Suprapubic skin (tissue), 4 donors: ENCODE results near the gene KLF16. TPM values are rescaled to one million over a fixed set of nuclear protein-coding genes. Genes with fewer than 3 reads are reported as not detected.
"Not testable (repeated sequence)": the region's sequence is repeated elsewhere in the genome, so short reads cannot be mapped to it uniquely, and the experiment has no call there.

ENCODE experiments used
- DNase-seq, 2 donors: peaks; one replicate each; pipeline ENCODE4 v3.0.0-alpha.2; 2019; ENCODE audit warnings: low spot score in 2 of 2
- H3K27ac ChIP-seq: fragments of 200-600 bp; sonication (generic); one replicate; pipeline ENCODE4 v1.5.1; 2019
- H3K27me3 ChIP-seq: fragments of 200-600 bp; sonication (generic); one replicate; pipeline ENCODE4 v1.5.1; 2019
- H3K36me3 ChIP-seq: fragments of 200-600 bp; sonication (generic); one replicate; pipeline ENCODE4 v1.5.1; 2019
- H3K4me1 ChIP-seq: fragments of 200-600 bp; sonication (generic); one replicate; pipeline ENCODE4 v1.5.1; 2019
- H3K4me3 ChIP-seq: fragments of 200-600 bp; sonication (generic); one replicate; pipeline ENCODE4 v1.5.1; 2019; ENCODE audit warnings: mild to moderate bottlenecking
- H3K9me3 ChIP-seq: fragments of 200-600 bp; sonication (generic); one replicate; pipeline ENCODE4 v1.5.1; 2019
- EP300 ChIP-seq: sonication (generic); formaldehyde crosslinking; IDR thresholded peaks from one replicate; pipeline ENCODE4 v1.6.1; 2017; ENCODE audit warnings: antibody characterized with exemption
- POLR2A ChIP-seq, 2 donors: fragments of 450-650 bp; IDR thresholded peaks; one replicate each; pipeline ENCODE4 v1.6.1; 2017; ENCODE audit warnings: antibody characterized with exemption in 2 of 2, mild to moderate bottlenecking in 2 of 2, moderate library complexity in 2 of 2
- POLR2AphosphoS5 ChIP-seq, 3 donors: sonication (generic); formaldehyde crosslinking; IDR thresholded peaks; one replicate each; pipeline ENCODE4 v1.6.1; 2017; ENCODE audit warnings: antibody characterized with exemption in 3 of 3
- WGBS: methylation state at CpG from one replicate; pipeline ENCODE4 v1.1.5; 2018; 5-methylcytosine and 5-hydroxymethylcytosine counted together
- total RNA-seq, 4 donors: library from RNA; depleted of rRNA; stranded (reverse); fragments of >200 nt; gene quantifications; one replicate each; pipeline ENCODE4 v1.1.0, GENCODE V29; 2016
- TF ChIP-seq, protein P1 (sequence below), 2 donors: fragments of 200-600 bp in 1 of 2; fragments of 450-650 bp in 1 of 2; sonication (generic) in 1 of 2; IDR thresholded peaks; one replicate each; pipeline ENCODE4 v1.5.1; 2016 to 2019; ENCODE audit warnings: antibody characterized with exemption in 2 of 2, mild to moderate bottlenecking in 1 of 2, moderate library complexity in 1 of 2

The KLF16 gene
- total RNA-seq, 4 donors from 2014 or later, result 12.1 to 30.8 (median 20.9) TPM

DNA sequence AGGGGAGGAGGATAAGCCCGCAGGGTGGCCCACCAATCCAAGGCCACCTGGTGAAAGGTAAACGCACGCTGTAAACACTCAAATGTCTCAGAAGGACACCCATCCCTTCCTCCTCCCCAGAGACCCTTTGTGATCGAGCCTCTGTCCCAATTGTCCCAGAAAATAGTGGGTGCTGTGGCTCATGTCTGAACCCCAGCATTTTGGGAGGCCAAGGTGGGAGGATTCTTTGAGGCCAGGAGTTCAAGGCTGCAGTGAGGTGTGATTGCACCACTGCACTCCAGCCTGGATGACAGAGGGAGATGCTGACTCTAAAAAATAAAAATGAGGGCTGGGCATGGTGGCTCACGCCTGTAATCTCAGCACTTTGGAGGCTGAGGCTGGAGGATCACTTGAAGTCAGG is 25.0 kb upstream of the KLF16 start:
- H3K4me1 ChIP-seq, result peaks cover 14% of the 10 kb centered on the region
- TF ChIP-seq EP300 (no peak), POLR2AphosphoS5 (IDR thresholded peaks at IDR 0.05) (no peak), POLR2A (IDR thresholded peaks at IDR 0.05) (no peak)
- TF ChIP-seq, protein P1, sequence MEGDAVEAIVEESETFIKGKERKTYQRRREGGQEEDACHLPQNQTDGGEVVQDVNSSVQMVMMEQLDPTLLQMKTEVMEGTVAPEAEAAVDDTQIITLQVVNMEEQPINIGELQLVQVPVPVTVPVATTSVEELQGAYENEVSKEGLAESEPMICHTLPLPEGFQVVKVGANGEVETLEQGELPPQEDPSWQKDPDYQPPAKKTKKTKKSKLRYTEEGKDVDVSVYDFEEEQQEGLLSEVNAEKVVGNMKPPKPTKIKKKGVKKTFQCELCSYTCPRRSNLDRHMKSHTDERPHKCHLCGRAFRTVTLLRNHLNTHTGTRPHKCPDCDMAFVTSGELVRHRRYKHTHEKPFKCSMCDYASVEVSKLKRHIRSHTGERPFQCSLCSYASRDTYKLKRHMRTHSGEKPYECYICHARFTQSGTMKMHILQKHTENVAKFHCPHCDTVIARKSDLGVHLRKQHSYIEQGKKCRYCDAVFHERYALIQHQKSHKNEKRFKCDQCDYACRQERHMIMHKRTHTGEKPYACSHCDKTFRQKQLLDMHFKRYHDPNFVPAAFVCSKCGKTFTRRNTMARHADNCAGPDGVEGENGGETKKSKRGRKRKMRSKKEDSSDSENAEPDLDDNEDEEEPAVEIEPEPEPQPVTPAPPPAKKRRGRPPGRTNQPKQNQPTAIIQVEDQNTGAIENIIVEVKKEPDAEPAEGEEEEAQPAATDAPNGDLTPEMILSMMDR (IDR thresholded peaks at IDR 0.05), result no peak
- H3K36me3 ChIP-seq, result no peaks in the 10 kb centered on the region
- no peak for DNase-seq
- H3K4me3 ChIP-seq, result no peak overlapping the region
- no peak overlapping the region for H3K27ac ChIP-seq
- WGBS, result 95% methylated on average over 5 of the region's 5 CpGs
- H3K9me3 ChIP-seq, result no peaks in the 10 kb centered on the region
- no peaks in the 10 kb centered on the region for H3K27me3 ChIP-seq

DNA sequence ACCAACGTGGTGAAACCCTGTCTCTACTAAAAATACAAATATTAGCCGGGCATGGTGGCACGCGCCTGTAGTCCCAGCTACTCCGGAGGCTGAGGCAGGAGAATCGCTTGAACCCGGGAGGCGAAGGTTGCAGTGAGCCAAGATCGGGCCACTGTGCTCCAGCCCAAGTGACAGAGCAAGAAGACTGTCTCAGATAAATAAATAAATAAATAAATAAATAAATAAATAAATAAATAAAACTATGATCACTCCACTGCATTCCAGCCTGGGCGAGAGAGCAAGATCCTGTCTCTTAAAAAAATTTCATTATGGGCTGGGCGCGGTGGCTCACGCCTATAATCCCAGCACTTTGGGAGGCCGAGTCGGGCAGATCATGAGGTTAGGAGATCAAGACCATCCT is 23.0 kb upstream of the KLF16 start:
- H3K4me3 ChIP-seq, H3K36me3 ChIP-seq, H3K9me3 ChIP-seq, H3K27ac ChIP-seq, H3K27me3 ChIP-seq, DNase-seq: not testable (repeated sequence)
- 92% methylated on average over 15 of the region's 15 CpGs for WGBS
- peaks cover 34% of the 10 kb centered on the region for H3K4me1 ChIP-seq

DNA sequence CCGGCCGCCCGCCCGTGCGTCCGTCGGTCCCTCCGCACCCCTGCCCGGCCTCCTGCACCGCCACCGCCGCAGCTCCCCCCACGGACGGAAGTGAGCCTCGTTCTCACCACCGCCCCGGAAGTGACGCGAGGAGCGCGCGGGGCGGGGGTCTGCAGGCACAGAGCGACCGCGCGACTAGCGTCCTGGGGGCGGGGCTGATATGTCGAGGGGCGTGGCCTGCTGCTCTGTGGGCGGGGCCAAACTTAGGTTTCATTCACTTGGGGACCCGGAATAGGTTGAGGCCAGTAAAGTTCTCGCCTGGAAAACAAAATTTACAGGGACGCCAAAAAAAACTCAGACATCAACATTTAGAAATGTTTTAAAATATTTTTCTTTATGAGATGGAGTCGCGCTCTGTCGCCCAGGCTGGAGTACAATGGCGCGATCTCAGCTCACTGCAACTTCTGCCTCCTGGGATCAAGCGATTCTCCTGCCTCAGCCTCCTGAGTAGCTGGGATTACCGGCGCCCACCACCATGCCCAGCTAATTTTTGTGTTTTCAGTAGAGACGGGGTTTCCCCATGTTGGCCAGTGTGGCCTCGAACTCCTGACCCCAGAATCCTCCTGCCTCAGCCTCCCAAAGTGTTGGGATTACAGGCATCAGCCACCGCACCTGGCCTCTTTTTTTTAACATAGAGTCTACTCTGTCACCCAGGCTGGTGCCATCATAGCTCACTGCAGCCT is 22.2 kb upstream of the KLF16 start, which contains the start of gene ABHD17A:
Gene ABHD17A, minus strand, starts transcription at position 99 of the 722 bp plus-strand sequence. CDS start 3,930 bp downstream, outside the sequence.
- not testable (repeated sequence) for H3K36me3 ChIP-seq, H3K27me3 ChIP-seq, H3K9me3 ChIP-seq
- WGBS, result 27% methylated on average over 35 of the region's 46 CpGs
- Histone ChIP-seq H3K4me3 (peak within 1 kb of the TSS; percentile 98), H3K27ac (peak within 1 kb of the TSS; percentile 89), H3K4me1 (peaks cover 42% of the 10 kb centered on the region)
- peak; percentile 96 to 97 for DNase-seq
- TF ChIP-seq POLR2AphosphoS5 (IDR thresholded peaks at IDR 0.05) (peak in 1 of 3 donors; percentile 37), POLR2A (IDR thresholded peaks at IDR 0.05) (peak in 1 of 2 donors; percentile 56)

DNA sequence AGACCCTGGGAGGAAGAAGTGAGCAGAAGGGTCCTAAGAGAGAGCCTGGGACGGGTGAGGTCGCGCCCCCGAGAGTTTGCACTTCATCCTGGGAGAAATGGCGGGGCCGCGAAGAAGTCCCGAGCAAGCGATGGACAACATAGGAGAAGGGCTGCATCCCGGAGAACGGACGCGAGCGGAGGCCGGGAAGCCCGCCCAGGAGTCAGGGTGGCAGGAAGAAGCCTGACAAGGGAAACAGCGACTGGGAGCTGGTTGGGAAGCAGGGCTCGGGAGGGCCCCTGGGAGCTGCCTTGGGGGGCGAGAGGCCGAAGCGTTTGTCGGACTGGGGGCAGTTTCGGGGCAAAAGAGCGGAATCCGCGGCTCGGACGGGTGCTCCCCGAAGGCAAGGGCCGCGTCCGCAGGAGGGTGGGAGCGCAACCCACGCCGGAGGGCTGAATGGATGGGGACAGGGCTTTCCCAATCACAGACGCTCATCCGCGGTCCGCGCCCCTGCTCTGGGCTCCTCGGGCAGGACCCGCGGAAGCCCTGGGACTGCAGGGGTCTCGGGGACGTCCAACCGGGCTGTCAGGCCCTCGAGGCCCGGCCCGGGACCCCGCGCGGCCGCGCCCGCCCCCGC is 21.4 kb upstream of the KLF16 start:
- Histone ChIP-seq H3K36me3 (peaks cover 8% of the 10 kb centered on the region), H3K27ac (peak overlapping the region; percentile 89), H3K4me3 (peak overlapping the region; percentile 98), H3K27me3 (no peaks in the 10 kb centered on the region), H3K9me3 (no peaks in the 10 kb centered on the region), H3K4me1 (peaks cover 49% of the 10 kb centered on the region)
- 0% methylated on average over 28 of the region's 56 CpGs for WGBS
- peak in 1 of 2 donors; percentile 76 for DNase-seq
- TF ChIP-seq POLR2AphosphoS5 (IDR thresholded peaks at IDR 0.05) (no peak), POLR2A (IDR thresholded peaks at IDR 0.05) (no peak), EP300 (no peak)

DNA sequence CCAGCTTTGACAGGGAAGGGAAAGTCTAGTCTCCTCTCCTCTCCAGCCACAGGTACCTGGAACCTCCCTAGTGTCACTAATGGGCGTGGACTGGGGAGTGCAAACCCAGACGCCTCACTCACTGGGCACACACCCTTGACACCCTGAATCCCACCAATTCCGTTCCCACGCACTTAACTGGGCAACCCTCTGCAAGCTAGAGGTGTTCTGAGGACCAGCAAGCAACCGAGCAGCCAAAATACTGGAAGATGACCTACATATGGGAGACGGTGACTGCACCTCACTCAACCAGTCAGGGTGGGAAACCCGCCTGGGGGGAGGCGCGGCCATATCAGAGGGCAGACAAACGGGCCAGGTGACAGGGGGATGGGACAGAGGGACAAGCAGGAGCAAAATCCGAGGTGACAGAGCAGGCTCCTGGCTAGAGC is 20.9 kb upstream of the KLF16 start:
- Histone ChIP-seq H3K9me3 (no peaks in the 10 kb centered on the region), H3K4me3 (peak overlapping the region; percentile 98), H3K36me3 (peaks cover 8% of the 10 kb centered on the region), H3K27ac (peak overlapping the region; percentile 89), H3K27me3 (no peaks in the 10 kb centered on the region), H3K4me1 (peaks cover 50% of the 10 kb centered on the region)
- peak in 1 of 2 donors; percentile 74 for DNase-seq
- 0% methylated on average over 11 of the region's 11 CpGs for WGBS
- no peak for TF ChIP-seq EP300
- no peak for TF ChIP-seq POLR2A (IDR thresholded peaks at IDR 0.05)
- TF ChIP-seq, protein P1 (IDR thresholded peaks at IDR 0.05), result no peak
- no peak for TF ChIP-seq POLR2AphosphoS5 (IDR thresholded peaks at IDR 0.05)

DNA sequence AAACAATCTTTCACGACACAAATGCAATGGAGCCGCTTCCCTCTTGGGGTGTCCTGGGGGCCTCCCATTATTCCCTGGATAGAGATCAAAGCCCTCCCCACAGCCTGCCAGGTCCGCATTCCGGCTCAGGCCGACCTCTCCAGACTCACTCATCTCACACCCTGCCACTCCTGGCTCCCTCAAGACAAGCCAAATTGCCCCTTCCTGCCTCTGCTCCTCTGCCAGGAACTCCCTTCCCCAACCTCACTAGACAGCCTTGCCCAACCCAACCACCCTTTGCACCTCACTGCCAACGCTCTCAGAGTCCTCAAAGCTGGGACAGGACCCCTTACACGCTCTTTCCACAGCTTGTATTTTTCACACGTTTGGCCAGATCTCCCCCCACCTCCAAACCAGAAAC is 20.4 kb upstream of the KLF16 start:
- H3K4me1 ChIP-seq, result peaks cover 50% of the 10 kb centered on the region
- peak overlapping the region; percentile 46 for H3K27ac ChIP-seq
- peak overlapping the region; percentile 98 for H3K4me3 ChIP-seq
- 13% methylated on average over 8 of the region's 8 CpGs for WGBS
- no peaks in the 10 kb centered on the region for H3K27me3 ChIP-seq
- DNase-seq, result no peak
- TF ChIP-seq EP300 (no peak), POLR2A (IDR thresholded peaks at IDR 0.05) (no peak), POLR2AphosphoS5 (IDR thresholded peaks at IDR 0.05) (no peak)
- TF ChIP-seq, protein P1 (IDR thresholded peaks at IDR 0.05), result no peak
- H3K9me3 ChIP-seq, result no peaks in the 10 kb centered on the region
- peaks cover 10% of the 10 kb centered on the region for H3K36me3 ChIP-seq
